Medulla oblongata (tissue), 1 donor: ENCODE results near the gene AFG3L2.
"Not testable (repeated sequence)": the region's sequence is repeated elsewhere in the genome, so short reads cannot be mapped to it uniquely, and the experiment has no call there.

ENCODE experiments used
- DNase-seq: peaks from one replicate; pipeline ENCODE4 v3.0.0-alpha.2; 2015; ENCODE audit errors: extremely low spot score

The AFG3L2 gene

DNA sequence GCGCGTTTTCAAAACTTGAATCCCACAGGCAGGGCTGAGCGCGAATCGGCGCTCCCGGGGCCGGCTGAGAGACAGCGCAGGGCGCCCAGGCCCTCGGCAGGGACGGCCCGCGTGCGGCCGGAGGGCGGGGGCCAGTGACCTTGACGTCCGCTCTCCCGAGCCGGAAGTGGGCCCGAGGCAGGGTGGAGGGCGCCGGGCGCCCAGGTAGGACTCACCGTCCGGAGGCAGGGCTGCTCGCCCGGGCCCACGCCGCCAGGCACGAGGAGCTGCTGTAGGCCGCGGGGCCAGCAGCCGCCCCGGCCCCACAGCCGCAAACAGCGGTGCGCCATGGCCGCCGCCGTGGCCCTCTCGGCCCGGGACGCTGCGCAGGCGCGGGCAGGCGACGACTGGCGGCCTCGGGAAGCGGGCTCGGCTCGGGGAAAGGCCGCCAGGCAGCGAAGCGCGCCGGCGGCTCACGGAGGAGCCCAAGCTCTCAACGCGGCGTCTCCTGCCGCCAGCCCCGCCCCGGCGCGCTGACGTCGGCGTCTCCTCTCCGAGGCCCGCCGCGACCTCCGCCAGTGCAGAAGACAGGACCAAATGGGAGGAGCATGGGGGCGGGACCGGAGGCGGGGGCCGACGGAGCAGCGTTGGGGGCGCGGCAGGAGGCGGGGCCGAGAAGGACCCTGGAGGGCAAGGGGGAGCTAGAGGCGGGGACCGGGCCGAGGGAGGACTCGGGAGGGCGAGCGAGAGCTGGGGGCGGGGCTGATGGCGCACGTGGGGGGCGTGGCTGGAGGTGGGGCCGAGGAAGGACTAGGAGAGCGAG is at the start of gene AFG3L2:
AFG3L2 (minus strand) TSS at position 474 of the 802 bp plus-strand sequence; CDS start at position 329, 145 bp downstream.
- DNase-seq, result peak; percentile 99

DNA sequence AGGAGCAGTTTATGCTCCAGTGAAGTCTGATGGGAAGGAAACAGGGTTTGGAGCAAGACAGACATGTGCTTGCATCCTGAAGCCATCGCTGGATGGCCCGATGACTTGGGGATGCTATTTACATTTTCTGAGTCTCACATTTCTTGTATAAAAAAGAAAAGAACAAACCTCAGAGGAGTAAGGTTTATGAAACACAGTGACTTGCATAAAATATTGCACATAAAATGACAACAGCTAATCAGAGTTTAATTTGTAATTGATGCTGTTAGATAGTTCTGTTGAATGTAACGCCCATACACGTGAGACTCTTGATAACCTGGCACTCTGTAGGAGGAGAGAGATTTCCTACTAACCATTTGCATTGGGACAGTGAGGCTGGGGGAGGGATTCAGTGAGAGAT is 47.2 kb upstream of the AFG3L2 start:
- no peak for DNase-seq

DNA sequence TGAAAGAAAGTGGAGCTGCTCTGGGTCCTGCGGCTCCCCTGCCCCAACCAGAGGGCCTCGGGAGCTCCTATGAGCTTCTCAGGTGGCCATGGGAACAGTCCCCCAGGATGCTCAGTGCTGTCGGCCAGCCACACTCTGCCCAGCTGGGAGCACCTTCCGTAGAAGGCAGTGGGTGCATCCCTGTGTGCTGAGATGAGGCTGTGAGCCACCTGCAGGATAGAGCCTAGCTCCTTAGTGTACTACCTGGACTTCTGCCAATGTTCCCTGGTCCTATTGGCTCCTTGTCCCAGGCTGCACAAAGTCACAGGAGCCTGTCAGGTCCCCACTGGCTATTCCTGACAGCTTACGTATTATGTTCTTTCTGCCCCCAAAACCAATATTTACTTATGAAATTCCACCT is 46.8 kb upstream of the AFG3L2 start:
- DNase-seq, result no peak

- DNase-seq, result no peak
Measured at GRCh38 chr18:12423393-12423792, 46.4 kb upstream of the AFG3L2 start.

- DNase-seq, result no peak
Measured at GRCh38 chr18:12422936-12423335, 45.9 kb upstream of the AFG3L2 start.

GRCh38 chr18:12421732-12422131 is 44.7 kb upstream of the AFG3L2 start:
- no peak for DNase-seq

DNA sequence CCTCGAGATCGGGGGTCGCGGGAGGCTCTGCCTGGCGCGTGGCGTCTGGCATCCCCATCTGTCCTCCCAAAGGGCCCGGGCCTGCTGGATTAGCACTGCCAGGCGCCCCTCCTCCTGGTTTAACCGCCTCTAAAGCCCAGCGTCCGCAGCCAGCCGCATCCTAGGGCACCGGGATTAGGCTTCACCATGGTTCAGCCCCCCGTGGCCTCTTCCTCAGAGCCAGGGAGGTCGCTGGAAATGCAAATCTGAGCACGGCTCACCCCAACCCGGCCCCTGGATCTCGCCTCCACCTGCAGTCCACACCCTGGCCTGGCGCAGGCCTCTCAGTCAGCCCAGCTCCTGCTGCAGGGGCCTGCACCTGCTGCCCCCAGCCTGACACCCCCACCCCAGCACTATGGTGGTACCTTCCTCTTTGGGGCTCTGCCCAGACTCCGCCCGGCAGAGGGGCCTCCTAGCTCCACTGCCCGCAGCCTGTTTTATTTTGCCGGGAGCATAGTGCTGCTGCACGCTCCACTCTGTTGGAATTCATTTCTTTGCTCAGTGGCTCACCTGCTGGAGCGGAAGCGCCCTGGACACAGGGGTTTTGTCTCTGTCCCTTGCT is 43.9 kb upstream of the AFG3L2 start:
- peak; percentile 40 for DNase-seq

GRCh38 chr18:12417687-12418086 is 40.7 kb upstream of the AFG3L2 start:
- peak; percentile 55 for DNase-seq

DNA sequence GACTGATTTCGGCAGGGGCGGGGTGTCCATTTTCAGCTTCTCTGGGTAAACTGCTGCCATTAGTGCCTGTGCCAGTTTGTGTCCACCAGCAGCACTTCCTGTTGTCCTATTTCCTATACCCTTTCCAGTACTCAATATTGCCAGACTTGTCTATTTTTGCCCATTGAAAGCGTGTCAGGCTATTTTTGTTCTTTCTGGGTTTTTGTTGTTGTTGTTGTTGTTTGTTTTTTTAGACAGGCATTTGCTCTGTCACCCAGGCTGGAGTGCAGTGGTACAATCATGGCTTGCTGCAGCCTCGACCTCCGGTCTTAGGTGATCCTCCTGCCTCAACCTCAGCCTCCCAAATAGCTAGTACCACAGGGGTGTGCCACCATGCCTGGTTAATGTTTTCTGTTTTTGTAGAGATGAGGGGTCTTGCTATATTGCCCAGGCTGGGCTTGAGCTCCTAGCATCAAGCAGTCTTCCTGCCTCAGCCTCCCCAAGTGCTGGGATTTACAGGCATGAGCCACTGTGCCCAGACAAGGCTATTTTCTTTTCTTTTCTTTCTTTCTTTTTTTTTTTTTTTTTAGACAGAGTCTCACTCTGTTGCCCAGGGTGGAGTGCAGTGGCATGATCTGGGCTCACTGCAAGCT is 39.2 kb upstream of the AFG3L2 start:
- no peak for DNase-seq

DNA sequence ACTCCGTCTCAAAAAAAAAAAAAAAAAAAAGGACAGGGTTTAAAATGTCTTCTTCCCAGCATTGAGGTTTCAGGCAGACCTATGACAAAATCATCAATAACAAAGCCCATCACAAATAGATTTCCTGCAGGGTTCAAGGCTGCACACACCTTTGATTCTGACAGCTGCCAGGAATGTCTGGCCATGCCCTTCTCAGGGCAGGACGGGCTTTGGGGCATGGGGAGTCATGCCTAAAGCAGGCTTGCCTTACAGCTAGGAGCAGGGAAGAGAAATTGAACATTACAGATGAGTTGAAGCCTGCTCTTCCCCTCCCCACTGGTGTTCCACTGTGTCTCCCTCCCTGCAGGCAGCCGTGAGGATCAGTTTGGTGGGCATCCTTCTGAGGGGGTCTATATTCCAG is 34.4 kb upstream of the AFG3L2 start:
- DNase-seq, result no peak

DNA sequence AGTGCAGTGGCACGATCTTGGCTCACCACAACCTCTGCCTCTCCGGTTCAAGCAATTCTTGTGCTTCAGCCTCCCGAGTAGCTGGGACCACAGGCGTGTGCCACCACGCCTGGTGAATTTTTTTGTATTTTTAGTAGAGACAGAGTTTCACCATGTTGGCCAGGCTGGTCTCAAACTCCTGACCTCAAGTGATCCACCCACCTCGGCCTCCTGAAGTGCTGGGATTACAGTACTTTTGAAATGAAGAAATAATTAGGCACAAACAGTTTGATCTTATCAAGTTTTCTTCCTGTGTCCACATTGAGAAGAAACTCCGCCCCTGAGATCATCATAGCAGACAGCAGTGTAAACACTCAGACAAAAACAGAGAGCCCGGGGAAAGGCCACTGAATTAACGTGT is 33.7 kb upstream of the AFG3L2 start:
- DNase-seq, result not testable (repeated sequence)

DNA sequence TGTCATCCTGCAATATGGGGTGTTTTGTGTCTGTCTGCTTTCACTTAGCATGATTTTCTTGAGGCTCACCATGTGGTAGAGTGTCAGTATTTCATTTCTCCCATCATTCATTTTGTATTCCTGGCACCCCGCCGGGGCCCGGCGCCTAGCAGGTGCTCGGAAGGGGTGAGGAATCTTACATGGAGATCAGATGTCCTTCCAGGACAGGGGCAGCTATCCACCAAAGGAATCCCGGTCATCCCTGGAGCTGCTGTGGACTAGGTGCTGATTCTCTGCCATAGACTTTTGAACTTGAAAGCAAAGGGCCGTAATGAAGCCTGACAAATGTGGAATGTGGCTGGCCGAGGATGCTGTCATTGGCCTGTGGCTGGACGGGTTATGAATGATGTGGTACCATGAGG is 33.1 kb upstream of the AFG3L2 start:
- no peak for DNase-seq

- no peak for DNase-seq
Measured at GRCh38 chr18:12409469-12409868, 32.4 kb upstream of the AFG3L2 start.

DNA sequence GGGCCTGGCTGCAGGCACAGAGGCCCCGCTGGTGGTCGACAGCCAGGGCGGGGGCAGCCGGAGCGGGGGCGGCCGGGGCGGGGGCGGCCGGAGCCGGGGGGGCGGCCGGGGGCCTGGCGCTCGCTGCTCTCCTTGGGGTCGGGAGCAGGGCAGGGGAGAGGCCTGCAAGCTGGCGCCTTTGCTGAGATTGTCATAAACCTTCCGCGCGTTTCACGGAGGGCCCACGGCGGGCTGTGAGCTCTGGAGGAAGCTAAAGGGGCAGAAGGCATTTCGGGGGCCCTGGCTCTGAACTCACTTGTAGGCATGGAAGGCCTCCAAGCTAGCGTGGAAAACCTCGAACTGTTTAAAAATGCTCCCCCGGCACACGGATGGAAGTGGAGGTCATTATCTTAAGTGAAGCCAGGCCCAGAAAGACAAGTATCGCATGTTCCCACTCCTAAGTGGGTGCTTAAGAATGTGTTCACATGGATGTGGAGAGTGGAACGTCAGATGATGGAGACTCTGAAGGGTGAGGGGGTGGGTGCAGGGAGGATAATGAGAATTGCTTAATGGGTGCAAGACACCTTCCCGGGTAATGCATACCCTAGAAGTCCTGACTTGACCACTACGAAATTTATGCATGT is 31.3 kb upstream of the AFG3L2 start:
- DNase-seq, result peak; percentile 59

DNA sequence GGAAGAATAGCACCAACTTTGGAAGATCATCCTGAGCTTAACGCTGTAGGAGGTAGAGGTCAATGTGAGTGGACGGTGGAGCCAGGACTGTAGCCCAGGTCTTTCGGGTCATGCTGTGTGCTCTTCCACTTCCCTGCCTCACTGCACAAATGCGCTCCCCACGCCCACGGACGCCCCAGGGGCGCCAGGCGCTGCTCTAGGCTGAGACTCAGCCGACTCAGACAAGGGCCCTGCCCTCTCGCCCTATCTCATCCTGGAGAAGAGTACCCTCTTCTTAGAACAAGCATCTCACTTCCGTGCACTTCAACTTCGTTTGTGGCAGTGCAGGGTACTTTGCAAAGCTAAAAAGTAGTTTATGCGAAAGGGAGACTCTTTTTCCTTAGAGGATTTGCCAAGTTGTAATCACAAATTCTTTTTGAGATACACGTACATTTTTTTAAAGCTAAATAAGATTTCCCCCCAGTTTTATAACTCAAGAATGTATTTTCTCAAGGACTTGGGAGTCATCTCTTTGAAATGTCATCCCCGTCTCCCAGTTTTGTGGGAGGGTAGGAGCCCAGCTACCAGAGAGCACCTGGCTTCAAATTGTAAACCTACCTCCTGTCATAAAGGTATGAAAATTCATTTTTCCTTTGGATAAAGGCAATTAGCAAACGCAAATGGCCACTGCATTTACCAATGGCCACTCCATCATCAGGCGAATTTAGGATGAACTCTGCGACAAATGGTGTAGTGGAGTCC is 29.5 kb upstream of the AFG3L2 start:
- no peak for DNase-seq

GRCh38 chr18:12405066-12405465 is 28.0 kb upstream of the AFG3L2 start:
- no peak for DNase-seq

DNA sequence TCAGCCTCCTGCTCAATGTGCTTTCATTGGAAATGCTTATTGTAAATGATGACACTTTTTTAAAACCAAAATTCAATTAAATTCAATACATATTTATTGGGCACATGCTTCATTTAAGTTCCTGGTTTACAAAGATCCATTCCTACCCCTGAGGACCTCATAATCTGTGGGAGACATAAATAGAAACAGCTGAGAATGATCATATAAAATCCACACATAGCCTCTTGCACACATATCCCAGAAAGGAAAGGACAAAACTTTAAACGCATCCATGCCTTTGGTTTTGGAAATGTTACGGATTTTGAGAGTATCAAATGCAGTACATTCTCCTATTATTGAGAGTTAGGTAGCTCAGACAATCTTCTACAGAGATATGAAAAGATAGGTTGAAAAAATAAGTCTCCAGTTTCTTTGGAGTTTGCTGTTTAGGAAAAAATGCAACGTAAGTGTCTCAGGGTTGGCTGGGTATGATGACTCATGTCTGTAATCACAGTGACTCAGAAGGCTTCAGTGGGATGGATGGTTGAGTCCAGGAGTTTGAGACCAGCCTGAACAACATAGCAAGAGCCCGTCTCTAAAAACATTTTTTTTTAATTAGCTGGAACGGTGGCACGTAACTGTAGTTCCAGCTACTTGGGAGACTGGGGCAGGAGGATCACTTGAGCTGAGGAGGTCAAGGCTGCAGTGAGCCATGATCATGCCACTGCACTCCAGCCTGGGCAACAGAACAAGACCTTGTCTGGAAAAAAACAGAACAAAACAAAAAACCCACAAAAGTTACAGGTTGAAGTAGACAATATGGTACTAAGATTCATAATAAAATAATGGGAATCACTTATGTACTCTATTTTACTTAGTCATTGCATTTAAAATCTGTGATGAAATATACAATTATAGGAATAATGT is 26.8 kb upstream of the AFG3L2 start:
- DNase-seq, result no peak

GRCh38 chr18:12401881-12402280 is 24.9 kb upstream of the AFG3L2 start:
- no peak for DNase-seq

GRCh38 chr18:12399231-12399630 is 22.2 kb upstream of the AFG3L2 start:
- DNase-seq, result no peak

GRCh38 chr18:12398625-12399024 is 21.6 kb upstream of the AFG3L2 start:
- DNase-seq, result no peak

GRCh38 chr18:12397793-12398192 is 20.8 kb upstream of the AFG3L2 start:
- DNase-seq, result no peak
